Astrocyte (in vitro differentiated cells and primary cell): Measurements from ENCODE around the gene UGCG.

ENCODE experiments used
- EZH2 ChIP-seq: IDR thresholded peaks from 2 replicates; pipeline ENCODE4 v1.6.1; 2012; ENCODE audit warnings: mild to moderate bottlenecking, low read length, inconsistent platforms; ENCODE audit not compliant: insufficient read depth
- TF ChIP-seq, protein P1 (sequence below): IDR thresholded peaks from 2 replicates; pipeline ENCODE4 v1.5.1; 2011; ENCODE audit warnings: low read depth, mild to moderate bottlenecking, inconsistent platforms, low read length, moderate library complexity; ENCODE audit not compliant: insufficient read depth

DNA sequence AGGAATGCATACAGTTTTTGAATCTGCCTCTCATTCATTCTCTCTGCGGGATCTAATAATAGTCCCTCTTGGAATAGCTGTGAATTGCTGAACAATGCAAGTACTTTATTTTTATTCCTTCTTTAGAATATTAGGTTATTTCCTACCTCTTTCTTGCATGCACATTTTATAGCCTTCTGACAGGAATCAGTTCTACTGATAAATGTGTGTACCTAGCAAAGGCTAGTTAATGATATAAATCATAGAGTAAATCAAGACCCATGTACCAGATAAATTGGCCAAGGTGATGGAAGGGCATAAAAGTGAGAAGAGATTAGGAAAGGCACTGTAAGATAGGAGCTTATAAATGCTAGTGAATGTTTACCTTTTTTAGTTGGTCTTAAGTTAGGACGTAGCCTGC lies 19.2 kb upstream of the UGCG start:
- TF ChIP-seq, protein P1, sequence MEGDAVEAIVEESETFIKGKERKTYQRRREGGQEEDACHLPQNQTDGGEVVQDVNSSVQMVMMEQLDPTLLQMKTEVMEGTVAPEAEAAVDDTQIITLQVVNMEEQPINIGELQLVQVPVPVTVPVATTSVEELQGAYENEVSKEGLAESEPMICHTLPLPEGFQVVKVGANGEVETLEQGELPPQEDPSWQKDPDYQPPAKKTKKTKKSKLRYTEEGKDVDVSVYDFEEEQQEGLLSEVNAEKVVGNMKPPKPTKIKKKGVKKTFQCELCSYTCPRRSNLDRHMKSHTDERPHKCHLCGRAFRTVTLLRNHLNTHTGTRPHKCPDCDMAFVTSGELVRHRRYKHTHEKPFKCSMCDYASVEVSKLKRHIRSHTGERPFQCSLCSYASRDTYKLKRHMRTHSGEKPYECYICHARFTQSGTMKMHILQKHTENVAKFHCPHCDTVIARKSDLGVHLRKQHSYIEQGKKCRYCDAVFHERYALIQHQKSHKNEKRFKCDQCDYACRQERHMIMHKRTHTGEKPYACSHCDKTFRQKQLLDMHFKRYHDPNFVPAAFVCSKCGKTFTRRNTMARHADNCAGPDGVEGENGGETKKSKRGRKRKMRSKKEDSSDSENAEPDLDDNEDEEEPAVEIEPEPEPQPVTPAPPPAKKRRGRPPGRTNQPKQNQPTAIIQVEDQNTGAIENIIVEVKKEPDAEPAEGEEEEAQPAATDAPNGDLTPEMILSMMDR, result no peak
- no peak for TF ChIP-seq EZH2
